PC-3 (cell line): ENCODE results near the gene ANKRD60.

ENCODE experiments used
- EZH2 ChIP-seq: fragments of 300-600 bp; sonication (generic); IDR thresholded peaks from one replicate; pipeline ENCODE4 v1.6.1; 2017; ENCODE audit warnings: antibody characterized with exemption, mild to moderate bottlenecking, low read length; ENCODE audit not compliant: unreplicated experiment
- EZH2phosphoT487 ChIP-seq: fragments of 300-600 bp; sonication (generic); IDR thresholded peaks from 2 replicates; pipeline ENCODE4 v1.6.1; 2018; ENCODE audit warnings: mild to moderate bottlenecking, antibody characterized with exemption, low read length, borderline replicate concordance
- TF ChIP-seq, protein P1 (sequence below): fragments of 300-600 bp; sonication (generic); conservative IDR thresholded peaks from 2 replicates; pipeline ENCODE4 v1.5.1; 2017; ENCODE audit warnings: antibody characterized with exemption, low read depth, mild to moderate bottlenecking, low read length

DNA sequence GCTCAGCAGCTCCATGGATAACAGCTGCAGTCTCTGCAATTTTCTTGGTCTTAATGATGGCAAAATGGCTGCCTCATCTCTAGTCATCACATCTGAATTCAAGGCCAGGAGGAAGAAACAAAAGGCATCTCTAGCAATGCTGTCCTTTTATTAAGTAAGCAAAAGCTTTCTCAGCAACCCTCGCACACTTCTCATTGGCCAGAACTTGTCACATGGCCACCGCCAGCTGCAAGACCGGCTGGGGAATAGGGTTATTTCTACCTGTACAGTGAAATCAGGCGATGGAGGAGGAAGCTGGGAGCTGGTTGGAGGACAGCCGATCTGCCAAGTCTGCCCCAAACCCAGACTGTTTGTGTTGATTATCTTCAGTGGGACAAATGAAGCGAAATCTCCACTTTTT is 33.4 kb downstream of the ANKRD60 start:
- TF ChIP-seq EZH2 (no peak), EZH2phosphoT487 (no peak)
- TF ChIP-seq, protein P1, sequence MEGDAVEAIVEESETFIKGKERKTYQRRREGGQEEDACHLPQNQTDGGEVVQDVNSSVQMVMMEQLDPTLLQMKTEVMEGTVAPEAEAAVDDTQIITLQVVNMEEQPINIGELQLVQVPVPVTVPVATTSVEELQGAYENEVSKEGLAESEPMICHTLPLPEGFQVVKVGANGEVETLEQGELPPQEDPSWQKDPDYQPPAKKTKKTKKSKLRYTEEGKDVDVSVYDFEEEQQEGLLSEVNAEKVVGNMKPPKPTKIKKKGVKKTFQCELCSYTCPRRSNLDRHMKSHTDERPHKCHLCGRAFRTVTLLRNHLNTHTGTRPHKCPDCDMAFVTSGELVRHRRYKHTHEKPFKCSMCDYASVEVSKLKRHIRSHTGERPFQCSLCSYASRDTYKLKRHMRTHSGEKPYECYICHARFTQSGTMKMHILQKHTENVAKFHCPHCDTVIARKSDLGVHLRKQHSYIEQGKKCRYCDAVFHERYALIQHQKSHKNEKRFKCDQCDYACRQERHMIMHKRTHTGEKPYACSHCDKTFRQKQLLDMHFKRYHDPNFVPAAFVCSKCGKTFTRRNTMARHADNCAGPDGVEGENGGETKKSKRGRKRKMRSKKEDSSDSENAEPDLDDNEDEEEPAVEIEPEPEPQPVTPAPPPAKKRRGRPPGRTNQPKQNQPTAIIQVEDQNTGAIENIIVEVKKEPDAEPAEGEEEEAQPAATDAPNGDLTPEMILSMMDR = no peak
